ENCODE results near the gene CEACAM20.
"Not testable (repeated sequence)": the region's sequence is repeated elsewhere in the genome, so short reads cannot be mapped to it uniquely, and the experiment has no call there.

The CEACAM20 gene

DNA sequence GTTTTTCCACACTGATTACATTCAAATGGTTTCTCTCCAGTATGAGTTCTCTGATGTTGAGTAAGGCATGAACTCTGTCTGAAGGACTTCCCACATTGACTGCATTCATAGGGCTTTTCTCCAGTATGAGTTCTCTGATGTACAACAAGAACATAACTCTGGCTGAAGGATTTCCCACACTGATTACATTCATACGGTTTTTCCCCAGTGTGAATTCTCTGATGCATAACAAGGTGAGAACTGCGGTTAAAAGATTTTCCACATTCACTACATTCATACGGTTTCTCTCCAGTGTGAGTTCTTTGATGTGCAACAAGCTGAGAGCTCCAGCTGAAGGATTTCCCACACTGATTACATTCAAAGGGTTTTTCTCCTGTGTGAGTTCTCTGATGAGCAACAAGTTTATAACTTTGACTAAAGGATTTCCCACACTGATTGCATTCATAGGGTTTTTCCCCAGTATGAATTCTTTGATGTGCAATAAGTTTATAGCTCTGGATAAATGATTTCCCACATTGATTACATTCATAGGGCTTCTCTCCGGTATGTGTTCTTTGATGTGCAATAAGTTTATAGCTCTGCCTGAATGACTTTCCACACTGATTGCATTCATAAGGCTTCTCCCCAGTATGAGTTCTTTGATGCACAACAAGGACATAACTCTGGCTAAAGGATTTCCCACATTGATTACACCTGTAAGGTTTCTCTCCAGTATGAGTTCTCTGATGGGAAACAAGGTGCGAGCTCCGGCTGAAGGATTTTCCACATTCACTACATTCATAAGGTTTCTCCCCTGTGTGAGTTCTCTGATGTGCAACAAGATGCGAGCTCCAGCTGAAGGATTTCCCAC lies 52.7 kb downstream of the CEACAM20 start:
- DNase-seq (ENCODE audit: low spot score) = no peak

DNA sequence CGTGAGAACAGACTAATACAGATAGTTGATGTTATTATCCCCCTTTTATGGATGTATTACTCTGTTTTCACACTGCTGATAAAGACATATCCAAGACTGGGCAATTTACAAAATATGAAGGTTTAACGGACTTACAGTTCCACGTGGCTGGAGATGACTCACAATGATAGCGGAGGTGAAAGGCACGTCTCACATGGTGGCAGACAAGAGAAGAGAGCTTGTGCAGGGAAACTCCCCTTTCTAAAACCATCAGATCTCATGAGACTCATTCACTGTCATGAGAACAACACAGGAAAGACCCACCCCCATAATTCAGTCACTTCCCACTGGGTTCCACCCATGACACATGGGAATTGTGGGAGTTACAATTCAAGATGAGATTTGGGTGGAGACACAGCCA lies 60.7 kb downstream of the CEACAM20 start:
- not testable (repeated sequence) for DNase-seq (ENCODE audit: low spot score)

DNA sequence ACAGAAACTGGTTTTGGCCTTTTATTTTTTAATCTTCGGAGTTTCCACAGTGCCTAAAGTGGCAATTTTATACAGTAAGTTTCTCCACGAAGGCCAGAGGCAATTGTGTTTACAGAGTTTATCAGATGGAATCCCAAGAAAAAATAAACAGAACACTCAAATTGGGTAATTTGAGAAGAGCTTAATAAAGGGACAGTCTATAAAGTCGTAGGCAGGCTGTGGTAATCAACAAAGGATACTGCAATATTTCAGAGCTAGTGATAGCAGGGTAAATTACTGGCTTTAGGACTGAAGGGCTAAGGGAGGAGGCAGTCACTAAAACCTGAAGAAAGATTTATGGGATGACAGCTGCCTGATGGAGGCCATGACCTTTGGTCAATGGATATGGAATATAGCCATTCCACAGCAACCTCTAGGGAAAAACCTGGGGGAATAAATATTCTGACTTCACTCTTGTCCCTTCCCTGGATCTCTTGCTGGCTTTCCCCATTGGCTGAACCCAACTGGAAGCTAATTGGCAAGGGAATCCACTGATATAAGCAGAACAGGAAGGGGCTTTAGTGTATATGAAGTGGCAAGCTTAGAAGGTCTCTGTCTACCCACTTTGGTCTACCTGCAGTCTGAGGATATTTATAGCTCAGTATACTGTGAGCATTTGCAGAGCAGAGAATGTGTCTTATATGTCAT lies 66.7 kb downstream of the CEACAM20 start:
- not testable (repeated sequence) for DNase-seq (ENCODE audit: low spot score)

Measured in Ammon's horn (tissue), 1 donor.